Thoracic aorta (tissue), 2 donors: ENCODE data around the gene ACIN1. TPM values are rescaled to one million over a fixed set of nuclear protein-coding genes. Genes with fewer than 3 reads are reported as not detected.

ENCODE experiments used
- ATAC-seq: fragments of 150-250 bp; one replicate; pipeline ENCODE4 v1.8.0; 2017; ENCODE audit warnings: low read depth; ENCODE audit not compliant: insufficient number of reproducible peaks, low FRiP score
- DNase-seq: peaks from one replicate; pipeline ENCODE4 v3.0.0-alpha.2; 2020; ENCODE audit warnings: low spot score
- H3K27ac ChIP-seq, 2 donors: fragments of 200-600 bp; sonication (generic); 1 replicate in 1 of 2; 2 replicates in 1 of 2; pipeline ENCODE4 v1.5.1; 2016; ENCODE audit warnings: mild to moderate bottlenecking in 2 of 2, moderate library complexity in 2 of 2
- H3K27me3 ChIP-seq: fragments of 200-600 bp; sonication (generic); replicated peaks from 2 replicates; pipeline ENCODE4 v1.6.0; 2016; ENCODE audit warnings: mild to moderate bottlenecking; ENCODE audit not compliant: insufficient read depth
- H3K36me3 ChIP-seq: fragments of 200-600 bp; sonication (generic); one replicate; pipeline ENCODE4 v1.5.1; 2016
- H3K4me1 ChIP-seq, 2 donors: fragments of 200-600 bp; sonication (generic); 1 replicate in 1 of 2; 2 replicates in 1 of 2; pipeline versions ENCODE4 v1.5.1 to v1.6.0; 2016; ENCODE audit warnings: low read depth in 2 of 2, mild to moderate bottlenecking in 1 of 2; ENCODE audit not compliant: control insufficient read depth in 1 of 2
- H3K4me3 ChIP-seq: fragments of 200-600 bp; sonication (generic); 2 replicates; pipeline ENCODE4 v1.5.1; 2016; ENCODE audit warnings: mild to moderate bottlenecking
- H3K9me3 ChIP-seq: fragments of 200-600 bp; sonication (generic); 2 replicates; pipeline ENCODE4 v1.5.1; 2016
- CTCF ChIP-seq: fragments of 200-600 bp; sonication (generic); IDR thresholded peaks from one replicate; pipeline ENCODE4 v1.5.1; 2019; ENCODE audit warnings: antibody characterized with exemption
- total RNA-seq, 2 donors: library from RNA; depleted of rRNA; stranded (reverse); fragments of >200 nt; gene quantifications; one replicate each; pipeline versions ENCODE4 v1.1.0 to v1.2.3, GENCODE V29; 2016

Gene ACIN1
- total RNA-seq, 2 donors from 2014 or later, result 117 to 154 TPM

- Histone ChIP-seq H3K4me1 (no peaks in the 10 kb centered on the region), H3K9me3 (no peaks in the 10 kb centered on the region), H3K36me3 (no peaks in the 10 kb centered on the region), H3K27ac (no peak overlapping the region), H3K27me3 (no peaks in the 10 kb centered on the region), H3K4me3 (no peak overlapping the region)
- TF ChIP-seq CTCF, result no peak
- ATAC-seq (no peak), DNase-seq (no peak)
These were observed 49.2 kb downstream of the ACIN1 start for GRCh38 chr14:23045419-23046357.

- Histone ChIP-seq H3K27me3 (no peaks in the 10 kb centered on the region), H3K36me3 (no peaks in the 10 kb centered on the region), H3K27ac (no peak overlapping the region), H3K9me3 (no peaks in the 10 kb centered on the region), H3K4me1 (no peaks in the 10 kb centered on the region), H3K4me3 (no peak overlapping the region)
- TF ChIP-seq CTCF, result no peak
- no peak for ATAC-seq
- no peak for DNase-seq
These were observed 50.1 kb downstream of the ACIN1 start for GRCh38 chr14:23044840-23045239.

DNA sequence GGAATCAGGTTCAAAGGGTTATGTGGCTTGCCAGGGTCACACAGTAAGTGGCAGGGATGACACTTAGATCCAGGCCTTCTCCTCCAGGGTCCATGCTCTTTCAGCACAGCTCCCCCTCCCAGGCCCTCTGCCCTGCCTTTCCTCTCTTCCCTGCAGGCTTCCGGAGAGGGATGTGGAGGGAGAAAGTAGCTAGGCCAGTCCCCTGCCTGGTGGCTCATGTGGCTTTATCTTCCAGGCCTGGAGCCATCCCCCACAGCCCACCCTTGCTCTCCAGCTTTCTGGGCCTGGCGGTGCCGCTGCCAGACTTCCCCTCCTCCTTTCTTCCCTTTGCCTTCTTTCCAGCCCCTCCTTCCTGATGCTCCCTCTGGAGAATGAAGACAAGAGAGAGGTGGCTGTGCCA, 51.2 kb downstream of the ACIN1 start:
- DNase-seq (no peak), ATAC-seq (no peak)
- no peaks in the 10 kb centered on the region for H3K4me1 ChIP-seq
- no peak for TF ChIP-seq CTCF
- H3K36me3 ChIP-seq, result no peaks in the 10 kb centered on the region
- H3K4me3 ChIP-seq, result no peak overlapping the region
- H3K27ac ChIP-seq, result no peak overlapping the region
- H3K9me3 ChIP-seq, result no peaks in the 10 kb centered on the region
- H3K27me3 ChIP-seq, result no peaks in the 10 kb centered on the region

GRCh38 chr14:23043145-23043544, 51.8 kb downstream of the ACIN1 start:
- no peak for TF ChIP-seq CTCF
- H3K36me3 ChIP-seq, result no peaks in the 10 kb centered on the region
- H3K27ac ChIP-seq, result no peak overlapping the region
- H3K4me3 ChIP-seq, result no peak overlapping the region
- no peaks in the 10 kb centered on the region for H3K4me1 ChIP-seq
- ATAC-seq (no peak), DNase-seq (no peak)
- no peaks in the 10 kb centered on the region for H3K27me3 ChIP-seq
- H3K9me3 ChIP-seq, result no peaks in the 10 kb centered on the region

- Histone ChIP-seq H3K9me3 (no peaks in the 10 kb centered on the region), H3K27ac (no peak within 1 kb of the TSS), H3K4me3 (no peak within 1 kb of the TSS), H3K4me1 (no peaks in the 10 kb centered on the region), H3K27me3 (no peaks in the 10 kb centered on the region), H3K36me3 (no peaks in the 10 kb centered on the region)
- TF ChIP-seq CTCF, result no peak
- no peak for ATAC-seq
- DNase-seq, result no peak
These were observed 52.6 kb downstream of the ACIN1 start, which contains the start of gene PSMB11 for GRCh38 chr14:23042162-23042965. Gene PSMB11, plus strand, starts transcription at chr14:23042212. Its CDS starts 14 bp downstream, at chr14:23042226.
